HTR-8/SVneo (cell line): ENCODE data around the gene SUGCT.

Source experiments
- DNase-seq: peaks from one replicate; pipeline ENCODE4 v3.0.0; 2011; ENCODE audit warnings: low spot score, mixed read lengths; ENCODE audit not compliant: insufficient read length
- FAIRE-seq: peaks from 2 replicates; lab custom pipeline; 2011; peaks lifted over from hg19 to GRCh38; lab: Jason Lieb, UNC

Gene SUGCT

GRCh38 chr7:40824461-40824860 is 689.7 kb downstream of the SUGCT start:
- FAIRE-seq, result no peak

GRCh38 chr7:40826411-40827221 is 691.8 kb downstream of the SUGCT start:
- no peak for DNase-seq
- FAIRE-seq, result no peak

More at GRCh38 chr7:40824461-40824860, 689.7 kb downstream of the SUGCT start:
- no peak for DNase-seq

- no peak for FAIRE-seq
- DNase-seq, result no peak
Observed at GRCh38 chr7:40827222-40828085, 692.6 kb downstream of the SUGCT start.

GRCh38 chr7:40828686-40829600 is 694.1 kb downstream of the SUGCT start:
- FAIRE-seq, result no peak

GRCh38 chr7:40833191-40833887 is 698.5 kb downstream of the SUGCT start:
- FAIRE-seq, result no peak

More at GRCh38 chr7:40828686-40829600, 694.1 kb downstream of the SUGCT start:
- DNase-seq, result no peak

GRCh38 chr7:40833888-40834234 is 699.1 kb downstream of the SUGCT start:
- no peak for DNase-seq
- FAIRE-seq, result no peak

More at GRCh38 chr7:40833191-40833887, 698.5 kb downstream of the SUGCT start:
- no peak for DNase-seq

- DNase-seq (no peak), FAIRE-seq (no peak)
Observed at GRCh38 chr7:40836218-40836617, 701.4 kb downstream of the SUGCT start.

- no peak for FAIRE-seq
Observed at GRCh38 chr7:40839881-40840280, 705.1 kb downstream of the SUGCT start.

GRCh38 chr7:40840990-40841389 is 706.2 kb downstream of the SUGCT start:
- DNase-seq (no peak), FAIRE-seq (no peak)

More at GRCh38 chr7:40839881-40840280, 705.1 kb downstream of the SUGCT start:
- no peak for DNase-seq

- FAIRE-seq, result no peak
- no peak for DNase-seq
Observed at GRCh38 chr7:40842641-40843040, 707.8 kb downstream of the SUGCT start.

- FAIRE-seq, result no peak
Observed at GRCh38 chr7:40843338-40843985, 708.7 kb downstream of the SUGCT start.

GRCh38 chr7:40845943-40846342 is 711.1 kb downstream of the SUGCT start:
- no peak for FAIRE-seq
- DNase-seq, result no peak

More at GRCh38 chr7:40843338-40843985, 708.7 kb downstream of the SUGCT start:
- DNase-seq, result no peak

GRCh38 chr7:40847921-40848320 is 713.1 kb downstream of the SUGCT start:
- no peak for FAIRE-seq
- DNase-seq, result no peak

GRCh38 chr7:40848541-40849221 is 713.9 kb downstream of the SUGCT start:
- DNase-seq, result no peak
- no peak for FAIRE-seq

GRCh38 chr7:40850017-40850416 is 715.2 kb downstream of the SUGCT start:
- DNase-seq (no peak), FAIRE-seq (no peak)

GRCh38 chr7:40851001-40851400 is 716.2 kb downstream of the SUGCT start:
- FAIRE-seq, result no peak
- DNase-seq, result no peak

- no peak for FAIRE-seq
- no peak for DNase-seq
Observed at GRCh38 chr7:40859076-40859475, 724.3 kb downstream of the SUGCT start.

- no peak for FAIRE-seq
Observed at GRCh38 chr7:40859965-40860543, 725.2 kb downstream of the SUGCT start.

More at GRCh38 chr7:40859965-40860543, 725.2 kb downstream of the SUGCT start:
- DNase-seq, result no peak
